HG03025 (cell line): ENCODE measurements around the gene PP2D1.
"Not testable (repeated sequence)": the region's sequence is repeated elsewhere in the genome, so short reads cannot be mapped to it uniquely, and the experiment has no call there.

Experiments used
- ATAC-seq: cut with Tn5 transposase; IDR thresholded peaks from one replicate; pipeline ENCODE4 v1.9.1; 2021; ENCODE audit warnings: mild to moderate bottlenecking, moderate library complexity; ENCODE audit not compliant: unreplicated experiment, low FRiP score

The PP2D1 gene

GRCh38 chr3:19988904-19989303 is 23.2 kb downstream of the PP2D1 start:
- ATAC-seq, result not testable (repeated sequence)

GRCh38 chr3:19972054-19972453 is 40.0 kb downstream of the PP2D1 start:
- ATAC-seq, result no peak

DNA sequence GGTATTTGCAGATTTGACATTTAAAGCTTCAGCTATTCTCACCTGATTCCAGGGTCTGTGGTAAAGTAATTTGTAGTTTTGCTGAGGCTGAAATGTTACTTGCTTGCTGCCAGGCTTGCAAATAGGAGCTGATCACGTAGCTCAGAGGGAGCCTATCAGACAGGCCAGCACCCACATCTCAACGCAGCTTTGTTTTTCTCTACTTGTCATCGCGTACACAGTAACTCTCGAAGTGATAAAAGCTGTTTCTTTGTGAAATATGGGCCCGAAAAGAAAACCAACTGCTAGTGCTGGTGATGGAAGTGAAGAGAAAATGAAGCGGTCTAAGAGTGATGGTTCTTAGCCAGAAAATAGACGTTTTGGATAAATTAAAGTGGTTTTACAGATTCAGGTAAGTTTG is 41.7 kb downstream of the PP2D1 start:
- ATAC-seq, result no peak

GRCh38 chr3:19967812-19968211 is 44.3 kb downstream of the PP2D1 start:
- no peak for ATAC-seq

DNA sequence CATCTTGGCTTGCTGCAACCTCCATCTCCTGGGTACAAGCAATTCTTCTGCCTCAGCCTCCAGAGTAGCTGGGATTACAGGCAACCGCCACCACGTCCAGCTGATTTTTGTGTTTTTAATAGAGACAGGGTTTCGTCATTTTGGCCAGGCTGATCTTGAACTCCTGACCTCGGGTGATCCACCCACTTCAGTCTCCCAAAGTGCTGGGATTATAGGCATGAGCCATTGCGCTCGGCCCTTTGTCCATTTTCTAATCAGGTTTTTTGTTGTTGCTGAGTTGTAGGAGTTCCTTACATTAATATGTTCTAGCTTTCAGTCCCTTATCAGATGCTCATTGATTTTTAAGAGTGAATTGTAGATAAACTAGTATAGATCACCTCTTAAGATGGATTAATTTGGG is 44.9 kb downstream of the PP2D1 start:
- ATAC-seq, result no peak

DNA sequence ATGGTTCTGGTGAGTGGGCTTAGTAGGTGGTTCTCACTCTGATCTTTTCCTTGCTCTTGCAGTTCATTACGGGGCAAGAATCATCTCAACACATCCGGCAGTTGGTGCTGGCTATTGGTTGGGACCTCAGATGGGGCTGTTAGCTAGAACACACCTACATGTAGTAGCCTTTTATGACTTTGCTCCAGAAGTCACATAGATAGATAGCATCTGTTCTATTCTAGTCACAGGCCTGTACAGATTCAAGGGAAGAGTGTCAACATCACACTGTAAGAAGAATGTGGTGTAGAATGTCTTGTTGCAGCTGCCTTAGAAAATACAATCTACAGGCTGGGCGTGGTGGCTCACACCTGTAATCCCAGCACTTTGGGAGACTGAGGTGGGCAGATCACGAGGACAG is 50.1 kb downstream of the PP2D1 start:
- ATAC-seq, result no peak

- ATAC-seq, result no peak
Measured at GRCh38 chr3:19960696-19961095, 51.4 kb downstream of the PP2D1 start.

DNA sequence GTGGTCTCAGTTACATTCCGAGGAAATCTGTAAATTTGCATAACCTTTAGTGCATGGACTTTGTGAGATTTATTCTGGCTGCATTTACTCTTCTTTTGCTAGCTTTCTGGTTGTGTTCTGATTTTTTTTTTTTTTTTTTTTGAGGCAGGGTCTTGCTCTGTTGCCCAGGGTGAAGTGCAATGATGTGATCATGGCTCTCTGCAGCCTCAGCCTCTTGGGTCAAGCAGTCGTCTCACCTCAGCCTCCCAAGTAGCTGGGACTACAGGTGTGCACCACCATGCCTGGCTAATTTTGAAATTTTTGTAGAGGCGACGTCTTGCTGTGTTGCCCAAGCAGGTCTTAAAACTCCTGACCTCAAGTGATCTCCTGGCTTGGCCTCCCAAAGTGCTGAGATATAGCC is 52.6 kb downstream of the PP2D1 start:
- no peak for ATAC-seq

GRCh38 chr3:19957354-19957753 is 54.7 kb downstream of the PP2D1 start:
- ATAC-seq, result not testable (repeated sequence)

GRCh38 chr3:19954676-19955075 is 57.4 kb downstream of the PP2D1 start:
- no peak for ATAC-seq

- ATAC-seq, result no peak
Measured at GRCh38 chr3:19950316-19950715, 61.7 kb downstream of the PP2D1 start.

- ATAC-seq, result no peak
Measured at GRCh38 chr3:19948226-19948591, 63.9 kb downstream of the PP2D1 start.

- peak; percentile 20 for ATAC-seq
Measured at GRCh38 chr3:19947549-19948225, 64.4 kb downstream of the PP2D1 start.

- peak; percentile 94 for ATAC-seq
Measured at GRCh38 chr3:19946832-19947548, 65.1 kb downstream of the PP2D1 start, which contains the start of gene RAB5A. TSS of gene RAB5A (plus strand) at chr3:19947097. CDS start at chr3:19950899, 3,802 bp downstream.

DNA sequence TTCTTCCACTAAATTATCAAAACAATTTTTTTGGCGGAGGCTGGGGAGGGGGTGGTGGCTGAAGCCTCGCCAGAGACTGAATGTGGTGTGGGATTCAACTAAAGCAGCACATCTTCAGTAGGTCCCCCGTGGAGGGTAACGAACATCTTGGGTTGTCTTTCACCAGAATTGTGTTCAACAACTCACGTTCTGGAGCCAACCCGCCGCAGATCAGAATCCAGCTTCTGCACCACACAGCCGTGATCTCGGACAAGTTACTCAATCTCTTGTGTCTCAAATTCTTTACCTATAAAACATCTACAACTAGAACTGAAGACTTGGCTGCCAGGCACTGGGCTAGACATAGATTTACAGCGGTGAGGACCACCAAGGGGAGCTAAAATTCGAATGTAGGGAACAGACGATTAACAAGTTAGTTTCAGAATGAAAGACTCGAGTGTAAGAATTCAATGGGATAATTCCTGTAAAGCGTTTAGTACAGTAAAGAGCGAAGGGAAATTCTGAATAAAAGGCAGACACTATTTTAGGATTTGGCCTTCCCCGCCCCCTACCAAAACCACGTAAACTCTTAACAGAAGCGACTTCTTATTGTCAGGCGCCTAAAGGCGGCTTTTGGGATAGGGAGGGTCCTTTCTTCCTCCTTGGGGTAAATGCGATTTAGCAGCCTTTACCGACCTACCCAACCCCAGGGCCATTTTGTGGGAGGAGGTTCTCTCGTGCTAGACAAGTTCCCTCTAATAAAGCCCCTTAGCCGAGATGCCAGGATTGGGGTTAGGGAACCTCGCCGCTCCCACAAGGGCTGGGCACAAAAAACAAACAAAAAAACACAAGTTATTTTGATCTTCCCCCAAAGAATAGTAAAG is 65.9 kb downstream of the PP2D1 start:
- ATAC-seq, result peak; percentile 5

DNA sequence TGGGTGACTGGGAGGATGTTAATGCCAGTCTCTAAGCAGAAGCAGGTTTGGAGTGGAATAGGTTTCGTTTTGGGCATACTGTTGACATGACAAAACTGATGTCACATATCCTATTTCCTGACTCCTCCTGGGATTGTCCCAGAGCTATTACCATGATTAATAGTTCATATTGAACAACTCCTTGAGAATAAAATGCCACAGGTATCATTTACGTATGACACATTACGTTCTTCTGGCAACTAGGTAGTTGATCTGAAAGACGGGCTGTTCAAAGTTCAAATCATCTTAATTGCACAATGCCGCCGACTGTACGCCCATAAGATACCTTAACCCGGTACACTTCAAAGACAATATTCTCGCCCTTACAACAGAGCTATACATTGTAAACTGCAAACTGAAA is 66.5 kb downstream of the PP2D1 start:
- ATAC-seq, result no peak

DNA sequence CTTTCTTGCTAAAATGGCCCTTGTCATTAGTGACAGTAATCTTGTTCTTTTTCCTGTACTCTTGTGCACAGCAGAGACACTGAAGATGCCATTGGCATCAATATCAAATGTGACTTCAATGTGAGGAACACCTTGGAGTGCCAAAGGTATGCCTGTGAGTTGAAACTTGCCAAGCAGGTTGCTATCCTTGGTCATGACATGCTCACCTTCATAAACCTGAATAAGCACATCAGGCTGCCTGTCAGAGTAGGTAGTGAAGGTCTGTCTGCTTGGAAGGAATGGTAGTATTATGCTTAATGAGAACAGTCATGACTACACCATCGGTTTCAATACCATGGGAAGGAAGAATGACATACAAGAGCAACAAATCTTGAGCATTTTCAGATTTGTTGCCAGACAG is 71.4 kb downstream of the PP2D1 start:
- ATAC-seq, result no peak

- no peak for ATAC-seq
Measured at GRCh38 chr3:19938295-19938627, 73.8 kb downstream of the PP2D1 start.

DNA sequence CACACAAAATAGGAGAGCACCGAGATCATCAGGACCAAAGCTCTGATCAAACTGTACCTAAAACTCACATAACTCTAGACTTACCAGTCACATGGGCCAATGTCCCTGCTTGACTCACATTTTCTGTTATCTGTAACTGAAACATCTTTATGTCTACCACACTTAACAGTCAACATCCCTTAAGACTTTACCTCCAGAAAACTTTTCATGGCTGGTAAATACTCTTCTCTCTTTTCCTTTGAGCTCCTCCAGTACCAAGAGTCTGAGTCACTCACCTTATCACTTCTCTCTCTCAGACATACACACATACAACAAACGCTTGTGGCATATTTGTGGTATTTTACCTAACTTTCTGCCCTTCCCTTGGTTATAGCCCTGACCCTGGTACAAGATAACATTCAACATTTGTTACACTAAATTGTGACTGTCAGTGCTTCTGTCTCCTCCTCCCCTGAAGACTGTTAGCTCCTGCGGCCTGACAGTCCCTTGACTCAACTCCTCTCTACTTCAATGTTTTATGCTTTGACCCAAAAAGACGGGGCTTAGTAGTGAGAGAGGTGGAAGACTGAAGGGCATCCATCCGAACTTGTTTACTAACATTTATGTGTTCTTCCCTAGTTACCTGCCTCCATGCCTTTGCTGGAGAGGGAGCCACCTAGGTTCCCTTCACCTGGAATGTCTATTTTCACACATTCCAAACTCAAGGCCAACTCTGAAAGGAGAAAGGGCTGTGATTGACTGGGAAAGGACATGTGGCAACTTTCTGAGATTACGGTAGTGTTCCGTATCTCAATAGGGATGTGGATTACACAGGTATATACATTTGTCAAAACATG is 74.4 kb downstream of the PP2D1 start:
- ATAC-seq, result no peak
